SK-N-SH treated with all-trans-retinoic acid at 6 μM for 48 hours (cell line): ENCODE measurements around the gene SLC40A1.

ENCODE experiments used
- ATAC-seq: fragments of 200-7000 bp; cut with Tn5 transposase; 3 replicates; pipeline ENCODE4 v1.9.1; 2020; ENCODE audit warnings: mild to moderate bottlenecking, moderate library complexity
- ARNTL ChIP-seq: fragments of 450-650 bp; formaldehyde crosslinking; IDR thresholded peaks from 2 replicates; pipeline ENCODE4 v1.5.0; 2020; ENCODE audit warnings: low read depth, mild to moderate bottlenecking, moderate library complexity, borderline replicate concordance
- BACH2 ChIP-seq: fragments of 250-450 bp; sonication (Bioruptor Pico); IDR thresholded peaks from 2 replicates; pipeline ENCODE4 v1.9.0; 2021; ENCODE audit warnings: mild to moderate bottlenecking, borderline replicate concordance
- CSDC2 ChIP-seq: fragments of 250-450 bp; sonication (Bioruptor Pico); IDR thresholded peaks from 2 replicates; pipeline ENCODE4 v1.5.0; 2020; ENCODE audit warnings: mild to moderate bottlenecking, moderate library complexity
- GLIS3 ChIP-seq: fragments of 250-450 bp; sonication (Bioruptor Pico); IDR thresholded peaks from 2 replicates; pipeline ENCODE4 v1.5.0; 2020; ENCODE audit warnings: mild to moderate bottlenecking, moderate library complexity
- ISL1 ChIP-seq: fragments of 250-450 bp; sonication (Bioruptor Pico); IDR thresholded peaks from 2 replicates; pipeline ENCODE4 v2.1.2; 2022; ENCODE audit warnings: mild to moderate bottlenecking, moderate library complexity
- PPARA ChIP-seq: fragments of 250-450 bp; sonication (Bioruptor Pico); IDR thresholded peaks from 2 replicates; pipeline ENCODE4 v1.5.0; 2020; ENCODE audit warnings: mild to moderate bottlenecking, borderline replicate concordance
- RARB ChIP-seq: fragments of 250-450 bp; sonication (Bioruptor Pico); IDR thresholded peaks from 2 replicates; pipeline ENCODE4 v1.8.0; 2021; ENCODE audit warnings: mild to moderate bottlenecking, moderate library complexity
- SNAI2 ChIP-seq: fragments of 250-450 bp; sonication (Bioruptor Pico); IDR thresholded peaks from 2 replicates; pipeline ENCODE4 v1.5.0; 2020; ENCODE audit warnings: mild to moderate bottlenecking, moderate library complexity
- TSHZ2 ChIP-seq: fragments of 250-450 bp; sonication (Bioruptor Pico); IDR thresholded peaks from 2 replicates; pipeline ENCODE4 v1.5.0; 2020; ENCODE audit warnings: mild to moderate bottlenecking, moderate library complexity
- ZC3H10 ChIP-seq: fragments of 250-450 bp; sonication (Bioruptor Pico); IDR thresholded peaks from 2 replicates; pipeline ENCODE4 v1.5.1; 2021; ENCODE audit warnings: mild to moderate bottlenecking, moderate library complexity
- ZFP3 ChIP-seq: fragments of 250-450 bp; sonication (Bioruptor Pico); IDR thresholded peaks from 2 replicates; pipeline ENCODE4 v1.5.0; 2020; ENCODE audit warnings: mild to moderate bottlenecking, moderate library complexity
- ZFP30 ChIP-seq: fragments of 450-650 bp; formaldehyde crosslinking; IDR thresholded peaks from 2 replicates; pipeline ENCODE4 v1.5.0; 2022; ENCODE audit warnings: mild to moderate bottlenecking, moderate library complexity
- ZNF70 ChIP-seq: fragments of 450-650 bp; formaldehyde crosslinking; IDR thresholded peaks from 2 replicates; pipeline ENCODE4 v1.5.0; 2020; ENCODE audit warnings: mild to moderate bottlenecking, moderate library complexity
- ZNF8 ChIP-seq: fragments of 450-650 bp; formaldehyde crosslinking; IDR thresholded peaks from 2 replicates; pipeline ENCODE4 v1.5.0; 2020; ENCODE audit warnings: mild to moderate bottlenecking, moderate library complexity
- TF ChIP-seq, protein P1 (sequence below): fragments of 250-450 bp; sonication (Bioruptor Pico); IDR thresholded peaks from 2 replicates; pipeline ENCODE4 v1.5.1; 2020; ENCODE audit warnings: low read depth, mild to moderate bottlenecking, moderate library complexity
- TF ChIP-seq, protein P2 (sequence below): fragments of 250-450 bp; sonication (Bioruptor Pico); IDR thresholded peaks from 2 replicates; pipeline ENCODE4 v1.8.0; 2020; ENCODE audit warnings: mild to moderate bottlenecking, moderate library complexity, borderline replicate concordance
- TF ChIP-seq, protein P3 (sequence below): fragments of 250-450 bp; sonication (Bioruptor Pico); IDR thresholded peaks from 2 replicates; pipeline ENCODE4 v1.8.0; 2021; ENCODE audit warnings: low read depth, mild to moderate bottlenecking, moderate library complexity, borderline replicate concordance

Gene SLC40A1

DNA sequence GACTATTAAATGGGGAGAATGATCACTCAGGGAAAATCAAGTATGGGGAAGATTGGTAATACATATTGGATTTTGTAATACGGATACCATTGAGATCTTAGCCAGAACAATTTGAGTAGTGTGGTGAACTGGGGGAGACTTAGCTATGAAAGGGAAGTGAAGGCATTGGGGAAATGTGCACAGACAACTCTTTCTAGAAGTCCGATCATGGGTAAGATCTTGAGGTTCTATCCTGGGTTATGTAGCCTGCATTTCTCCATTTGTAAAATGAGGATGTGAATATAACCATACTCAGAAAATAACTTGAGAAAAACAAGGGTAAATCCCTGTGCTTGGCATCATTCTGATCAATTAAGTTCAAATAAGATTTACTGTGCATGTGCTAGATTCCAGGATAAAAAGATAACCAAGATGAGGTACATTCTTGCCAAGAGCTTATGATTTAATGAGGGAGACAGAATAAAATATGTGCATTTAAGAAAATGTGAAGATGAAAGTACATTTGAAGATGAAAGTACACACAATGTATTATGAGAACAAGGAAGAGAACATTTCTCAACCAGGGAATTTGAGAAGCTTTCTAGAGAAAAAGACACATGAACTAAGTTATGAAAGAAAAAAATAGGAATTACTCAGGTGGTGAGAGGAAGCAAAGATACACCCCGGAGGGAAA lies 49.5 kb downstream of the SLC40A1 start:
- TF ChIP-seq ZFP30 (CRISPR knock-in tag), result no peak
- no peak for TF ChIP-seq ZNF8 (CRISPR knock-in tag)
- no peak for TF ChIP-seq GLIS3 (CRISPR knock-in tag)
- TF ChIP-seq TSHZ2 (CRISPR knock-in tag), result no peak
- TF ChIP-seq, protein P1, sequence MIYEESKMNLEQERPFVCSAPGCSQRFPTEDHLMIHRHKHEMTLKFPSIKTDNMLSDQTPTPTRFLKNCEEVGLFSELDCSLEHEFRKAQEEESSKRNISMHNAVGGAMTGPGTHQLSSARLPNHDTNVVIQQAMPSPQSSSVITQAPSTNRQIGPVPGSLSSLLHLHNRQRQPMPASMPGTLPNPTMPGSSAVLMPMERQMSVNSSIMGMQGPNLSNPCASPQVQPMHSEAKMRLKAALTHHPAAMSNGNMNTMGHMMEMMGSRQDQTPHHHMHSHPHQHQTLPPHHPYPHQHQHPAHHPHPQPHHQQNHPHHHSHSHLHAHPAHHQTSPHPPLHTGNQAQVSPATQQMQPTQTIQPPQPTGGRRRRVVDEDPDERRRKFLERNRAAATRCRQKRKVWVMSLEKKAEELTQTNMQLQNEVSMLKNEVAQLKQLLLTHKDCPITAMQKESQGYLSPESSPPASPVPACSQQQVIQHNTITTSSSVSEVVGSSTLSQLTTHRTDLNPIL (CRISPR knock-in tag), result no peak
- TF ChIP-seq ZNF70 (CRISPR knock-in tag), result no peak
- TF ChIP-seq SNAI2, result no peak
- TF ChIP-seq, protein P2, sequence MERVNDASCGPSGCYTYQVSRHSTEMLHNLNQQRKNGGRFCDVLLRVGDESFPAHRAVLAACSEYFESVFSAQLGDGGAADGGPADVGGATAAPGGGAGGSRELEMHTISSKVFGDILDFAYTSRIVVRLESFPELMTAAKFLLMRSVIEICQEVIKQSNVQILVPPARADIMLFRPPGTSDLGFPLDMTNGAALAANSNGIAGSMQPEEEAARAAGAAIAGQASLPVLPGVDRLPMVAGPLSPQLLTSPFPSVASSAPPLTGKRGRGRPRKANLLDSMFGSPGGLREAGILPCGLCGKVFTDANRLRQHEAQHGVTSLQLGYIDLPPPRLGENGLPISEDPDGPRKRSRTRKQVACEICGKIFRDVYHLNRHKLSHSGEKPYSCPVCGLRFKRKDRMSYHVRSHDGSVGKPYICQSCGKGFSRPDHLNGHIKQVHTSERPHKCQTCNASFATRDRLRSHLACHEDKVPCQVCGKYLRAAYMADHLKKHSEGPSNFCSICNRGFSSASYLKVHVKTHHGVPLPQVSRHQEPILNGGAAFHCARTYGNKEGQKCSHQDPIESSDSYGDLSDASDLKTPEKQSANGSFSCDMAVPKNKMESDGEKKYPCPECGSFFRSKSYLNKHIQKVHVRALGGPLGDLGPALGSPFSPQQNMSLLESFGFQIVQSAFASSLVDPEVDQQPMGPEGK (CRISPR knock-in tag), result no peak
- TF ChIP-seq ISL1, result no peak
- TF ChIP-seq, protein P3, sequence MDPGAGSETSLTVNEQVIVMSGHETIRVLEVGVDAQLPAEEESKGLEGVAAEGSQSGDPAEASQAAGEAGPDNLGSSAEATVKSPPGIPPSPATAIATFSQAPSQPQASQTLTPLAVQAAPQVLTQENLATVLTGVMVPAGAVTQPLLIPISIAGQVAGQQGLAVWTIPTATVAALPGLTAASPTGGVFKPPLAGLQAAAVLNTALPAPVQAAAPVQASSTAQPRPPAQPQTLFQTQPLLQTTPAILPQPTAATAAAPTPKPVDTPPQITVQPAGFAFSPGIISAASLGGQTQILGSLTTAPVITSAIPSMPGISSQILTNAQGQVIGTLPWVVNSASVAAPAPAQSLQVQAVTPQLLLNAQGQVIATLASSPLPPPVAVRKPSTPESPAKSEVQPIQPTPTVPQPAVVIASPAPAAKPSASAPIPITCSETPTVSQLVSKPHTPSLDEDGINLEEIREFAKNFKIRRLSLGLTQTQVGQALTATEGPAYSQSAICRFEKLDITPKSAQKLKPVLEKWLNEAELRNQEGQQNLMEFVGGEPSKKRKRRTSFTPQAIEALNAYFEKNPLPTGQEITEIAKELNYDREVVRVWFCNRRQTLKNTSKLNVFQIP (CRISPR knock-in tag), result no peak
- ATAC-seq, result no peak

DNA sequence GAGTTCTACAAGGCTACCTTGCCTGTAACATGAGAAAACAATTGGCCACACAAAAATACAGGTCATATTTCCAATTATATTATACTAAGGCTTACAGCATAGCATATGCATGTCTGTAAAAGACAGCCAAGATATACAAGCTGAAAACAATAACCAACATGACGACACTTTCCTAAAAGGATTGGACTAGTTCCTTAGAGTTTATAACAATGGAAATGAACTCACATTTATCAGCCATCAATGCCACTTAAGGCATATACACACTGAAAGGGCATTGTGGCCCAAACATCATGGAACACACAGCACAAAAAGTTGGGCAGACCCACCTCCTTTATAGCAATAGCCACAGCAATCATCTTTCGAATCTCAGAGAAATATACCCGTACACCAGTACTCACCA lies 52.0 kb downstream of the SLC40A1 start:
- no peak for TF ChIP-seq RARB (CRISPR knock-in tag)
- no peak for TF ChIP-seq ZFP3 (CRISPR knock-in tag)
- ATAC-seq, result no peak

DNA sequence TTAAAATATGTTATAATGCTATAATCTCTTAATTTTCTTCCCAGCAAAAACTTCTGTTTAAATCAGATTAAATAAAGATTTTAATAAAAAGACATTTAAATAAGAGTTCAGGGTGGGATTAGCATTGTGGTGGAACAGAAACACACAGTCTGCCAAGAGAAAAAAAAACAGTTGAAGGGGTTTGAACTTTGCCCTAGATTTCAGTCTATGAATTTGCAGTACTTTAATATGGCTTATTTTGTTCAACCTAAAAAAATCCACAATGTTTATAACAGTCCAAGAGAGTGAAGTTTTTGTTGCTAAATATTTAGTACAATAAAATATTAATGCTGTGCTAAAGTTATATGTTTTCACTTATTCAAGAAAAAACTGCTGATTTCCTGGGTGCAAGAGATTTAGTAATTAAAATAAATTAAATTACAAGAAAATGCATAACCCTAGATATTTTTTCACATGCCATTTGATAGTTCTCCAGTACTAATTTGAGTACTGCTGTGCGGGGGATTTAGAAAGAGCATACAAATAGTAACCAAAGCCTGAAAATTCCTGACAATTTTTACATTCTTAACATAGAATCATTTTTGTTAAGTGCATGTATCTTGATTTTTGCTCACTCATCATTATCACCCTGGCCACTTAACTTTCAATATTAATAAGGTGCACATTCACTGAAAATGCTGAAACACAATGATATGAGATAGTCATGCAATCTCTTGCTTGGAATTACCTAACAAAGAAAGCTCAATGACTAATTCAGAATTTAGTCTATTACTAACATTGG lies 52.6 kb downstream of the SLC40A1 start:
- no peak for ATAC-seq
- no peak for TF ChIP-seq BACH2 (CRISPR knock-in tag)
- no peak for TF ChIP-seq PPARA (CRISPR knock-in tag)
- TF ChIP-seq, protein P2 (CRISPR knock-in tag), result no peak
- no peak for TF ChIP-seq ZNF8 (CRISPR knock-in tag)
- TF ChIP-seq, protein P3 (CRISPR knock-in tag), result no peak
- TF ChIP-seq ZFP30 (CRISPR knock-in tag), result no peak
- TF ChIP-seq ZC3H10, result no peak
- no peak for TF ChIP-seq CSDC2 (CRISPR knock-in tag)
- TF ChIP-seq ARNTL (CRISPR knock-in tag), result no peak
- no peak for TF ChIP-seq SNAI2
